HG03457 (cell line): ENCODE data around the gene EIF4H.
"Not testable (repeated sequence)": the region's sequence is repeated elsewhere in the genome, so short reads cannot be mapped to it uniquely, and the experiment has no call there.

ENCODE experiments used
- ATAC-seq: cut with Tn5 transposase; IDR thresholded peaks from one replicate; pipeline ENCODE4 v1.9.1; 2021; ENCODE audit warnings: moderate number of reproducible peaks; ENCODE audit not compliant: unreplicated experiment

The EIF4H gene

DNA sequence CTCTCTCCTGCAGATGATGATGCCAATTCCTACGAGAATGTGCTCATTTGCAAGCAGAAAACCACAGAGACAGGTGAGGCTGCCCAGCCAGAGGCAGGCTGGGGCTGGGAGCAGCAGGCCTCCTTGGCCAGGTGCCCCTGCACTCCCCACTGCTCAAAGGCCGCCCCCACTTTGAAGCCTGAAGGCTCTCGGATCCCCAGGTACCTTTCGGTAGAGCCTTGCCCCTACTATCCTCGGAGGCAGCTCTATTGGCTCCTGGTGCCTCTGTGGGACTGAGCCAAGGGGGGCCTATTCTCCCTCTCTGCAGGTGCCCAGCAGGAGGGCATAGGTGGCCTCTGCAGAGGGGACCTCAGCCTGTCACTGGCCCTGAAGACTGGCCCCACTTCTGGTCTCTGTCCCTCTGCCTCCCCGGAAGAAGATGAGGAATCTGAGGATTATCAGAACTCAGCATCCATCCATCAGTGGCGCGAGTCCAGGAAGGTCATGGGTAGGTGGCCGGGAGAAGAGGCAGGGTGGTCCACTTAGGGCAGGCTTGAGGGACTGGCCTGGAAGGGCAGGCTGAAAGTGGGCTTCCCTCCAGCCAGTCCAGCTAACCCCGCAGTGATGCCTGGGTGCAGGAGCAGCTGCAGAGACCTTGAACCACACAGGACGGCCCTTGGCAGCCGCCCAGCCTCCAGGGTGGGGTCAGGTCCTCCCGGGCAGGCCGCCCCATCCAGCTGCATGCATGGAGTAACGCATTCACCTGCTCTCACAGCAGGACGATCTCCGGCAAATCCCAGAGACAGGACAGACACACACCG lies 49.8 kb downstream of the EIF4H start:
- no peak for ATAC-seq

GRCh38 chr7:74224511-74224832 lies 50.3 kb downstream of the EIF4H start:
- no peak for ATAC-seq

DNA sequence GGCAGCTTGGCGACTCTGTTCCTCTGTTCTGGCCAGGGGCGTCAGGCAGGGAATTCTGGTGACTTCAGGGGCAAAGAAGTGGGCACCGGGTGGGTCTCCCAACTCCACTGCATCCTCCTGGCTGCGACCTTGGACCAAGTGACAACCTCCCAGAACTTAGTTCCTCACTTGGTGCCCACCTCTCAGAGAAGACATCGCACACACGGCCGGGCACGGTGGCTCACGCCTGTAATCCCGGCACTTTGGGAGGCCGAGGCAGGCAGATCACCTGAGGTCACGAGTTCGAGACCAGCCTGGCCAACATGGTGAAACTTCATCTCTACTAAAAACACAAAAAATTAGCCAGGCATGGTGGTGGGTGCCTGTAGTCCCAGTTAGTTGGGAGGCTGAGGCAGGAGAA lies 50.8 kb downstream of the EIF4H start:
- ATAC-seq, result not testable (repeated sequence)

DNA sequence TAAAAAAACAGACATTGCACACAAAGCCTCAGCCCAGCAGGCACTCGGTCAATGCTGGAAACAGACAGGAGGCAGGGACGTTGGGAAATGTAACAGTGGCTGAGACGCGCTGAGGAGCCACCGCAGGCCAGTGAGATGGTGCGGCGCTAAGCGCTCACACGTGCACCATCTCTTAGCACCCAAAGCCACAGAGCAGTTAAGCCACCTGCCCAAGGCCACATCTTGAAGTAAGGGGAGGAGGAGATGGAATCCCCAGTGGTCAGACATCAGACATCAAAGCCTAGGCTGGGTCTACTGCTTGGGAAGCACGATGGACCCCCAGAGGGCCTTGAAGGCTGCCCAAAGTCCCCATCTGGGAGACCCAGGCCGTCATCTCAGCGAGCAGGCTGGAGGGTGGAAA lies 51.2 kb downstream of the EIF4H start:
- no peak for ATAC-seq

DNA sequence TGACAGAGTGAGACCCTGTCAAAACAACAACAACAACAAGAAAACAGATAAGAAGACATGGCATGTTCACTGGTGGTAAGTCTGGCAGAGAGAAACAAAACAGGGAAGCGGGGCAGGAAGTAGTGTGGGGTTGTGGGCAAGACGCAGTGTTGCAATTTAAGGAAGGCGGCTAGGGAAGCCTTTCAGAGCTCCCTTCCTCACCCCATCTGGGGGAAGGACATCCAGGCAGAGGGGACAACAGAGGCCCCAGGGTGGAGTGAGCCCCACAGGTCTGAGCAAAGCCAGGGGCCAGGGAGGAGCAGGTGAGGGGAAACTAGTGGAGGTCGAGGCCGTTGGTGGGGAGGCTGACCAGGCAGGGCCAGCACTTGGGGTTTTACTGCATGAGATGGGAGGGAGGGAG lies 52.5 kb downstream of the EIF4H start:
- ATAC-seq, result no peak

DNA sequence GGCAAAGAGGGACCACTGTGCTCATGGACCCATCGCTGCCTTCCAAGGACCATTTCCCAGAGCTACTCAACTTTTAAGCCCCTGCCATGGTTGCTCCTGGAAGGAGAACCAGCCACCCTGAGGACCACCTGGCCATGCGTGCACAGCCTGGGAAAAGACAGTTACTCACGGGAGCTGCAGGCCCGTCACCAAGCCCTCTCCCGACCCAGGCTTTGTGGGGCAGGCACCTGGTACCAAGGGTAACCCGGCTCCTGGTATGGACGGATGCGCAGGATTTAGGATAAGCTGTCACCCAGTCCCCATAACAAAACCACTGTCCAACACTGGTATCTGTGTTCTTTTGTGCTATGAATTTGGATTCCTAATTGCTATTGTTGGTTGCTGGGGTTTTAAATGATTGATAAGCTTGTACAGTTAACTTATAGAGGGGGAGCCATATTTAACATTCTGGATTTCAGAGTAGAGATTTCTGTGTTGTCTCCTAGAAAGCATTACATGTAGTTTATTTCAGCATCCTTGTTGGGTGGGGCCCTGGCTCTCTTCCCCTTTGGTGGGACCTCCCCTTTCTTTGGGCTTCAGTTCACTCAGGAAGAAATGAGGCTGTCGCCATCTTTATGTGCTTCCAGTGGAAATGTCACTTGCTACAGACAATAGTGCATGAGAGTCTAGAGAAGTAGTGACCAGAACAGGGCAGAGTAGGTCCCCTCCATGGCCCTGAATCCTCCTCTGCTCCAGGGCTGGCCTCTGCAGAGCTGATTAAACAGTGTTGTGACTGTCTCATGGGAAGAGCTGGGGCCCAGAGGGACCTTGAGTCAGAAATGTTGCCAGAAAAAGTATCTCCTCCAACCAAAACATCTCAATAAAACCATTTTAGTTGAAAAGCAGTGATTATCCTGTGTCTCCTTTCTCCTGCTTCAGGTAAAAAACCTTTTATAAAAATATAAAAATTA lies 55.1 kb downstream of the EIF4H start:
- no peak for ATAC-seq

DNA sequence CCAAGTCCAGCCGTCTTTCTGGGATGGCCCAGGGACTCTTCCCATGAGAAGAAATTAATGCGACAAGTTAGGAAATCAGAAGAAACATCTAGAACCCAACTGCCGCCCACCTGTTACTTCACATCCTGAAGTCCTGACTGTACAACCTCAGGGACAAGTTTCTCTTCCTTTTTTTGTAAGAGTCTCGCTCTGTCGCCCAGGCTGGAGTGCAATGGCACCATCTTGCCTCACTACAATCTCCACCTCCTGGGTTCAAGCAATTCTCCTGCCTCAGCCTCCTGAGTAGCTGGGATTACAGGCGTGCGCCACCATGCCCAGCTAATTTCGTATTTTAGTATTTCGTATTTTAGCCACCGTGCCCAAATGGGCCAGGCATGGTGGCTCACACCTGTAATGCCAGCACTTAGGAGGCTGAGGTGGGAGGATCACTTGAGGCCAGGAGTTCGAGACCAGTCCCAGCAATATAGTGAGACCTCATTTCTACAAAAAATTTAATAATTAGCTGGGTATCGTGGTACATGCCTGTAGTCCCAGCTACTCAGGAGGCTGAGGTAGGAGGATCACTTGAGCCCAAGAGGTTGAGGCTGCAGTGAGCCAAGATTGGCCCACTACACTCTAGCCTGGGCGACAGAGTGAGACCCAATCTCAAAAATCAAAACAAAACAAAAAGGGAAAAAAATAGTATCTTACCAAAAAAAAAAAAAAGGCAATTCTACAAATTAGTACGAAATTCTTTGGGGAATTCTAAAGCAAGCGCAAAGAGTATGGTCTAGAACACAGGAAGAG lies 56.5 kb downstream of the EIF4H start:
- ATAC-seq, result no peak

DNA sequence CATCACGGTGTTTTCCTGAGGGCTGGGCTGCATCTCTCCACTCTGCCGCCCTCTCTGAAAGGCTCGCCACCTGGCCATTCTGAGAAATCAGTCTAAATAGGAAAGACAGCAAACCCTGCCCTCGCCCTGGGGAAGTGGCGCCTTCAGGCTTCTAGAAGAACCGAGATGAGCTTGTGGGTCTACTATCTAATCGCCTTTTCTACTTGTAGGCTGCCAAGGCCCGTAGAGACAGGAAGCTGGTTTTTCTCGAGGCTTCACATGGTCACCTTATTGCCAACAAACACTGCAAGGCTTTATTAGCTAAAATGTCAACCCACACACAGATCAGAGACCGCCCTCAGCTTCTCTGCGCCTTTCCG lies 57.1 kb downstream of the EIF4H start:
- ATAC-seq, result no peak

DNA sequence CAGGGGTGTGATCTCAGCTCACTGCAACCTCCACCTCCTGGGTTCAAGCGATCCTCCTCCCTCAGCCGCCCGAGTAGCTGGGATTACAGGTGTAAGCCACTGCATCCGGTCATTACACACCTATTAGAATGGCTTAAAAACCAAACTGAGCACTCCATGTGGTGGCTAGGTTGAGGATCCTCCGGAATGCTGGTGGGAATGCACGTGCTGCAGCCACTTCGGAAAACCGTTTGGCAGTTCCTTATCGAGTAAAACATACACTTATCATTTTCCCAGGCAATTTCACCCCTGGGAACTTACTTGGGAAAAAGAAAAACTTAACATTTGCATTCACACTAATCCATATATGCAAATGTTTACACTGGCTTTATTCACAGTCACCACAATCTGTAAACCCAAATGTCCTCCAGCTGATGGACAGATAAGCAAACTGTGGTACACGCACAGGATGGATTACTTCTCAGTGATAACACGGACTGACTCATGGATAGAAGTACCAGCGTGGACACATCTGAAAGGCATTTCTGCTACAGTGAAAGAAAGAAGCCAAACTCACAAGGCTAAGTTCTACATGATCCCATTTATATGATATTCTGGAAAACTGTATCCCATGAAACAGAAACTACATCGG lies 59.6 kb downstream of the EIF4H start:
- ATAC-seq, result no peak

GRCh38 chr7:74235518-74236268 lies 61.5 kb downstream of the EIF4H start:
- no peak for ATAC-seq

- ATAC-seq, result no peak
Observed at GRCh38 chr7:74236284-74236683, 62.1 kb downstream of the EIF4H start.

- no peak for ATAC-seq
Observed at GRCh38 chr7:74240482-74240881, 66.3 kb downstream of the EIF4H start.

DNA sequence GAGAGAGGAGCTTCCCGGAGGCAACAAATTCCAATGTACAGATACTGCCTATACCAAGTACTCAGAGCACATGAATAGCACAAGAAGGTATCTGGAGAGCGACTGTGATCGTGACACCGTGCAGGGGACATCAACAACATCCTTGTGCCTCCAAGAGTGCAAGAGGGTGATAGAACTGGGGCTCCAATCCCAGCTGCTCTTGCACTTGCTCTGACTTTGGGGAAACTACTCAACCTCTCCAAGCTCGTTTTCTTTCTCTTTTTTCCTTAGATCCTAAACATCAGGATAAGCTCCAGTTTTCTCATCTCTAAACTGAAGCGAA lies 67.9 kb downstream of the EIF4H start:
- ATAC-seq, result no peak

DNA sequence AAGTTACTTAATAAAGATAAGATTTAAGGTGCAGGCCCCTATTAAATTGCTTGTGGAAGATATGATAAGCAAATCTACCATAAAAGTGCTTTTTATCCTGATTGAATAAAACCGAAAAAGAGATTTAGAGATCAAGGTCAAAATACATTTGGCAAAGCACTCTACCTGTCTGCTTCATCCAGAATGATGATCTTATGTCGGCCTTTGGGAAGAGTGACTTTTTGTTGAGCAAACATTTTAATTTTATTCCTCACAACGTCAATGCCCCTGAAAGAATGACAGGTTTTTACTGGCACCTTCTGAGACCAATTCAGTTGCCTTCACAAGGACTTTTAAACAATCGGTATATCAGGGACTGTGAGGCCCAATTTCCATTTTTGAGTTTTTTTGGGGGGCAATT lies 72.3 kb downstream of the EIF4H start:
- no peak for ATAC-seq
